HG02798 (cell line): Measurements from ENCODE around the gene SNAP23.
A peak's percentile ranks its signal among the peaks of the same experiment; 100 is the strongest.

Source experiments
- ATAC-seq: cut with Tn5 transposase; IDR thresholded peaks from one replicate; pipeline ENCODE4 v1.9.1; 2021; ENCODE audit warnings: mild to moderate bottlenecking; ENCODE audit not compliant: unreplicated experiment, poor library complexity

Gene SNAP23

DNA sequence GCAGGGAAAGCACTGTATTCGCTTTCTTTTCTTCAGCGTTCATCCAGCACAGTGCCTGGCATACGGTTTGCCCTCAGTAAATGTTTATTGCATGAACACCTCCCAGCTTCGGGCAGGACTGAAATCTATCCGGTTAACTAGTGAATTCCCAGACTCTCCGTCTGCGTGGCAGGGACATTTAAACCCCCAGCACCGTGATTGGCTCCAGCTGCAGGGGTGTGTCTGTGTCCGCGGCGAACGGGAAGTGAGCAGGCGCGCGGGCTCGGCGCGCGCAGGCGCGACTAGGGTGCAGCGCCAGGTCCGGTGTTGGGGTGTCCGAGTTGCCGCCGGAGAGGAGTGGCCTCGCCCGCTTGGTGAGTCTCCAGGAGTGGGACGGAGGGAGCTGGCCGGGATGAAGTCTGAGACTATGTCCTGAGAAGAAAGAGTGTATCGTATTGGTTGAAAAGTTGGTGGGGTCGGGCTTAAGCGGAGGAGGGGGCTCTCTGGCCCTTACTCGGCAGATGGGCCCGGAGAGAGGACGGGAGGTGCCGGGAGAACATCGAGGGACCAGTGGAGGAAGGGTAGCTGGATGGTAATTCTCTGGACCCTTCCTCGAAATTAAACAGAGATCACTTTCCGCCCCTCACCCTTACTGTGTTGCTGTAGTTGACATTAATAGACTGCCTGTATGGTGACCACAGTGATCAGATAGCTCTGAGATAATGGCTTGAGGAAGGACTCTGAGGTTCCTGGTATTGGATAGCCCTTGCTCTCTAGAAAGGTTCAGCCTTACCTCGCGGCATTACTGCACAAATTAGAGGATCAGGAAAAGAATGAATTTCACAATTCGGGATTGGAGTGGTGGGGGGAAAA lies at the start of gene SNAP23:
SNAP23 (plus strand) TSS at position 274 of the 852 bp plus-strand sequence. CDS start 16,213 bp downstream, outside the sequence.
- ATAC-seq = peak; percentile 88

- no peak for ATAC-seq
Measured at GRCh38 chr15:42447599-42447998, 47.8 kb upstream of the SNAP23 start.

DNA sequence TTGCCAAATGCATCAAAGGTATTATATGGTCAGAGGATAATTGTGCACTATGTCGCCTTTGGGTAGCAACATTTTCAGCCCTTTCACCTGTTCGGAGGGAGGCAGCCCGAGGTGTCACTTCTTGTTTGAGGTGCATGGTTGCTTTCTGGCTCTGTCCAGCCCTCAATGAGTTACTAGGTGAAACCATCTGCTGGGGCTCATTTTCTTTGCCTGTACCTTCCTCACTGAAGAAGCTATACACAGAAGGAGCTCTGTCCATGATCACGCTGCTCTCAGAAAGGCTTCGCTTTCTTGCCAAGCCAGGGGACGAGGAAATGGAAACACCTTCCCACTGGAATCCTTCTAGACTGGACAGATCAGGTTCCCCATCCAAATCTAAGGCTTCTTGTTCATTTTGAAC lies 47.2 kb upstream of the SNAP23 start:
- no peak for ATAC-seq

- no peak for ATAC-seq
Measured at GRCh38 chr15:42449770-42450424, 45.5 kb upstream of the SNAP23 start.

GRCh38 chr15:42450425-42450790 lies 45.0 kb upstream of the SNAP23 start:
- no peak for ATAC-seq

GRCh38 chr15:42453826-42454225 lies 41.6 kb upstream of the SNAP23 start:
- no peak for ATAC-seq

DNA sequence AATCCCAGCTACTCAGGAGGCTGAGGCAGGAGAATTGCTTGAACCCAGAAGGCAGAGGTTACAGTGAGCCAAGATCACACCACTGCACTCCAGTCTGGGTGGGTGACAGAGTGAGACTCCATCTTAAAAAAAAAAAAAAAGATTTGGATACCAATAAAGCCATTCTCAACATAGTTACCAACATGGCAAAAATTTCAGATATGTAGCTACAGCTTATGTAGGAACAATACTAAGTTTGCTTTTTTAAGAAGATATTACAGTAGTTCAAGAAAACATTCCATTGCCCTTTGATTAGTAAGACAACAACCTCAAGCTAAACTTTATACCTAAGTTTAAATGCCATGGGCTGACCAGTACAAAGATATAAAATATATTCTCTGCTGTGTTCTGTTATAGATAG lies 38.9 kb upstream of the SNAP23 start:
- ATAC-seq = no peak

- no peak for ATAC-seq
Measured at GRCh38 chr15:42456971-42457370, 38.5 kb upstream of the SNAP23 start.

DNA sequence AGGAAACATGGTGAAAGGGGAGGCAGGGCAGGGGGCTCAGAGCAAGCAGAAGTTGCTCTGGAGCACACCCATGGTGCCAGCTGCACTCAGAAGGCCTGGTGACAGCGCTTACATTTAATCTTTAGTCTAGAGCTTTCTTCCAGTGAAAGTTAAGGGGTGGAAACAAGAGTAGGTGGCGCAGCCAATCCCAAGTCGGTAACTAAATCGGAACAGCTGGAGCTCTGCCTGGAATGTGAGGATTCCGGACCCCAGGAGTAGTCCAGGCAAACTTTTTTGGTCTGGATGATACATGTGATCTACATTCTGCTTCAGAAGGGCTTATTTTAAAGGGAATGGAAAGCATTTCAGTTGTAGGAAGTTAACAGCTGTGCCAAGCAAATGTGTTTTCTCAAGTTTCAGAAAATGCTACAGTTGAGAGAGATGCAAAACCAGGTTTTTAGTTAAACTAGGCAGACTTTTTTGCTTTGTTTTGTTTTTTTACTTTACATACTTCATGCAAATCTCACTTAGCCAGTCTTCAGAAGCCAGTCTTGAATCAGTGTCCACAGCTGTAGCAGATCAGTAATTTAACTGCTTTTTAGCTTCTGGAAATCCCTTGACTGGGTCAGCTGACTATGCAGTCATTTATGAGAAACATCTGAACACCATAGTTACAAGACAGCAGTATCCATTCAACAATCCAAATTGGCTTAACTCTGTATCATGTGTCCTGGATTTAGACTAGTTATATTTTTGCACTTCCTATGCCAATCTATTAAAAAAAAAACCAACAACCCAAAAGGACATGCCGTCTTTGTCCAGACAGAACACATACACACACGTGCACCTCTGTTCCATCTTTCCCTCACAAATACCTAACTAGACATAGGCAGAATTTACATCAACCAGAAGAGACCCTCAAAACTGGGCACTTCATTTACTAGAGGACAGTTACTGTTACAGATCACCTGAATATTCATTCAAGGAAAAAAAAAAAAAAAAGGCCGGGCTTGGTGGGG lies 37.7 kb upstream of the SNAP23 start:
- peak; percentile 91 for ATAC-seq

- no peak for ATAC-seq
Measured at GRCh38 chr15:42461261-42461660, 34.2 kb upstream of the SNAP23 start.

DNA sequence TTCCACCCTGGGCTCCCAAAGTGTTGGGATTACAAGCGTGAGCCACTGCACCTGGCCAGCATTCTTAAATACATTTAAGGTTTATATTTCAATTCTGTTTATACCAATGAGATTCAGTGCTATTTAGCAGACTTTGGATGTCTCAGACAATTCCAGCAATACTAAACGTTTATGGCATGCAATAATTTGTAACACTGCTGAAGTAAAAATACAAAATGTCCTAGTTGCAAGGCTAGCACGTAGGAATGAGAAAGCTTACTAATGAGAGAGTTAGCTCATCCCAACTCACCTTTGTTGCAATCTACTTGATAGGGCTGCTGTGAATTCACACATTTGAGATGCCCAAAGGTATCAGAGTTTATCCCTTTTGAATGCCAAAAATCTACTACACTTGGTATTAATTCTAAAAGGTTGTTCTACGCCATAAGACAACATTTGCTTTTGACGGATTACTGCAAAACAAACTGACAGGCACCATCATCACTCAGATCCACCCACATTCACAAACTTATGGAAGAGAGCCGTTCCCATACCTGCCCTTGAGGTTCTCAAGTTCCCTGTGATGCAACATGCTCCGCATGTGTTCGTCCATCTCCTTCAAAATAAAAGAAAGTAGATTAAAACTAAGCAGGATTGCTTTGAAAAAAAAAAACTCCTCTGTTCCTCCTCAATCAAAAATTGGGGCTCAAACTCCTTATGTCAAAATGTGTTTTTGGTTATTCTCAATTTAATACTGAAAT lies 29.7 kb upstream of the SNAP23 start:
- no peak for ATAC-seq

- no peak for ATAC-seq
Measured at GRCh38 chr15:42471002-42471401, 24.4 kb upstream of the SNAP23 start.

DNA sequence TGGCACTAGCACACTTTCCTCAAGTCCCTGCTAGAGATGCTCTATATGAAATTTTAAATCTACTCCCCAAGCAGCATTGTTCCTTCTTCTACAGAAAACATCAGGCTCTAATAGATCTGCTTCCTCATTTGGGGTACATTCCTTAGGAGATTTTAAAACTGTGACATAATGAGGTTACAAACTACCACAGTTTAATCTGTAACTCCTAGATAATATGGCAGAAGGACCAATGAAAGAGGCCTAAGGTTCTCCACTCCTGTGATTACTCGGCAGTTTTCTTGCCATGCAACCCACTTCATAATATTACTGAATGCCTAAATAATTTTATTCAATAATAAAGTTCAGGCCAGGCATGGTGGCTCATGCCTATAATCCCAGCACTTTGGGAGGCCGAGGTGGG lies 20.6 kb upstream of the SNAP23 start:
- no peak for ATAC-seq

DNA sequence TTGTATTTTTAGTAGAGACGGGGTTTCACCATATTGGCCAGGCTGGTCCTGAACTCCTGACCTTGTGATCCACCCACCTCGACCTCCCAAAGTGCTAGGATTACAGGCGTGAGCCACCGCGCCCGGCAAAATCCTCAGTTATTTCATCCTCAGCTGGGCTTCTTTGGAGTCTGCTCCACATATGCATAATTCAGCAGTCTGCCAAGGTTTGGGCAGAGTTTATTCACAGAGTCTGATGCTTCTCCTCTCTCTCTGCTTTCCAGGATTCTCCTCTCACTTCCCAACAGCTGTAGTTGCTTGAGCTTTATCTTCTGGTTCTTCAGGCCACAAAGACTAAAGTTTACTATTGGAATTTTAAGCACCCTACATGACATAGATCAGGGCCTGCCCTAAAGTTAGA lies 12.7 kb upstream of the SNAP23 start:
- ATAC-seq = no peak

DNA sequence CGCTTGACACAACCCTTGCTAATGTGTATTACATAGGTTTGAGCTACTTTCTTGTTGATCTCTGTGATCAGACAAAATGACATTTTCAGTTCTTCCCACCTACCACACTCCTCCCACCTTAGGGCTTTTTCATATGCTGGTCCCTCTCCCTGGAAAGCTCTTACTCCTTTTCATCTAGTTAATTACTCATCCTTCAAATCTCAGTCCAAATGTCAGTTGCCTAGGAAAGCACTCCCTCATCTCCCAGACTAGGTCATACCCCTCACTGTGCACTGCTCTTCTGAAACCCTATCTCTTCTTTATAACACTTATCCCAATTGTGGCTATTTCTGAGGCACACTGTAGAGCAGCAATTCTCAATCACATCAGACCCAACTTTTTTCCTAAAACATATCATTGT lies 11.8 kb upstream of the SNAP23 start:
- ATAC-seq = no peak

DNA sequence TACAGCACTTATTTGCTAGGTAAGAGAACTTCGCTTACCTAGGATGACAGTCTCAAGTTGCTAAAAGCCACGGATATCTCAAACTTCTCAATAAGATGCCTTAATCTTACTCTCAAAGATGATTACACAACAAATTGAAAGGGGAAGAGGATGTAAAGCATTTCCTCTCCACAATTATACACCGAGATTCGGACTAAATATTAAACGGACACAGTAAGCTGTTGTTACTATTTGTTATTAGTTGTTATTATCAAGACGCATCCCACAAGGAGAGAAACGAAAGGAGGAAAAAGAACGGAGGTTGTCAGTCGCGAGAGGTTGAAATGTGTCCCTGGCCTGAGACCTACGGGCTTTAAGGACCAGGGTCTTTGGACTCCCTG lies 5.2 kb upstream of the SNAP23 start:
- ATAC-seq = no peak

DNA sequence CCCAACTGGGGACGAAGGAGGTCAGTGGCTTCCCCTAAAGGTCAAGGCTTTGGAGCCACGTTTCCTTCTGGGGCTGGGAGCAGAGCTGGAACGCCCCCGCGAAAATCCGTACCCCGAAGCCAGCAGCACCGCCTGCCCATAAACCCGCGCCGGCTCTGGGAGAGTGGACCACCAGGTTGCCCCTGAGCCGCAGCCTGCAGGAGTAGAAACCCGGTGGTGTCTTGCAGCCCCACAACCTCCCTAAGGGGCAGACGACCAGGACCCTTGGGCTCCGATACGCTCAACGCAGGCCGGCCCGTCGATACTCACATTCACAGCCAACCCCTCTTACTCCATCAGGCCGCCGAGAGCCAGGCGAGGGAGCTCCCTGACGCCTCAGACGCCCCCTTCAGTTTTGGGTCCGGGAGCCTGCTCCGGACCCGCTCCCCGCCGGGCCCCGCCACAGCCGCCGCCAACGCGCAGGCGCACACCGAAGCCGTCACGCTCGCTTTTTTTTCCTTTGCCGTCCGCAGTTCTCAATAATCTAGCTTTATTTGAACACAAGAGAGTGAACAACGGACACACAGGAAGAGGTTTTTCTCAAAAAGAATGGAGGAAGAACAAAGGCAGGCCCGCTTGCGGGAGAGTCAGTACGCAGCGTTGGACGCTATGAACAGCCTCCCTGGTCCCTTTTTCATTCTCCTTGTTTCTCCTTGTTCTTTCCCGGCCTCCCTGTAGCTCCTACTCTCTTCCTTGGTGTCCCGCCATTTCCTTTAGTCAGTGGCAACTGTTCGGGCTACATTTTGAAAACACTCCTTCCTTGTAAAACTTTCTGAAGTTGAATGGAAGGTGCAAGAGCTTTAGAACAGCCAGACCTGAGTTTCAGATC lies 4.5 kb upstream of the SNAP23 start, which contains the start of gene ZNF106:
ZNF106 (minus strand) TSS at position 471 of the 868 bp plus-strand sequence. CDS start 18,852 bp downstream, outside the sequence.
- peak; percentile 69 for ATAC-seq

GRCh38 chr15:42491539-42492225 lies 3.8 kb upstream of the SNAP23 start:
- no peak for ATAC-seq
